ENCODE results near the gene FAM13B.

Gene FAM13B

GRCh38 chr5:137916923-137917322, 116.0 kb downstream of the FAM13B start:
- Histone ChIP-seq H3K27me3 (ENCODE audit: control insufficient read depth, insufficient read depth, low read length, poor library complexity, severe bottlenecking) (no peaks in the 10 kb centered on the region), H3K36me3 (ENCODE audit: control insufficient read depth, insufficient read depth, low read length) (no peaks in the 10 kb centered on the region), H3K4me3 (ENCODE audit: insufficient read depth, low read depth, low read length) (no peak overlapping the region), H3K9me3 (ENCODE audit: control insufficient read depth, low read length) (no peaks in the 10 kb centered on the region), H3K4me1 (ENCODE audit: control insufficient read depth, insufficient read depth, low read length) (no peaks in the 10 kb centered on the region), H3K27ac (ENCODE audit: insufficient read depth, low read depth, low read length, poor library complexity, severe bottlenecking) (no peak overlapping the region)
- WGBS, 2 experiments: 38 to 50% methylated on average over 1 of the region's 1 CpG

- H3K4me1 ChIP-seq (ENCODE audit: control insufficient read depth, insufficient read depth, low read length): no peaks in the 10 kb centered on the region
- H3K27ac ChIP-seq (ENCODE audit: insufficient read depth, low read depth, low read length, poor library complexity, severe bottlenecking): no peak overlapping the region
- H3K36me3 ChIP-seq (ENCODE audit: control insufficient read depth, insufficient read depth, low read length): no peaks in the 10 kb centered on the region
- H3K4me3 ChIP-seq (ENCODE audit: insufficient read depth, low read depth, low read length): no peak overlapping the region
- 96 to 100% methylated on average over 1 of the region's 2 CpGs for WGBS, 2 experiments
- H3K9me3 ChIP-seq (ENCODE audit: control insufficient read depth, low read length): no peaks in the 10 kb centered on the region
- no peaks in the 10 kb centered on the region for H3K27me3 ChIP-seq (ENCODE audit: control insufficient read depth, insufficient read depth, low read length, poor library complexity, severe bottlenecking)
Measured at GRCh38 chr5:137914758-137915157, 118.1 kb downstream of the FAM13B start.

GRCh38 chr5:137902408-137903133, 130.3 kb downstream of the FAM13B start:
- 95 to 100% methylated on average over 1 of the region's 1 CpG for WGBS, 2 experiments
- no peaks in the 10 kb centered on the region for H3K36me3 ChIP-seq (ENCODE audit: control insufficient read depth, insufficient read depth, low read length)
- no peaks in the 10 kb centered on the region for H3K4me1 ChIP-seq (ENCODE audit: control insufficient read depth, insufficient read depth, low read length)
- no peaks in the 10 kb centered on the region for H3K9me3 ChIP-seq (ENCODE audit: control insufficient read depth, low read length)
- H3K4me3 ChIP-seq (ENCODE audit: insufficient read depth, low read depth, low read length): no peak overlapping the region
- no peaks in the 10 kb centered on the region for H3K27me3 ChIP-seq (ENCODE audit: control insufficient read depth, insufficient read depth, low read length, poor library complexity, severe bottlenecking)
- H3K27ac ChIP-seq (ENCODE audit: insufficient read depth, low read depth, low read length, poor library complexity, severe bottlenecking): no peak overlapping the region

- no peaks in the 10 kb centered on the region for H3K9me3 ChIP-seq (ENCODE audit: control insufficient read depth, low read length)
- H3K27ac ChIP-seq (ENCODE audit: insufficient read depth, low read depth, low read length, poor library complexity, severe bottlenecking): no peak overlapping the region
- no peaks in the 10 kb centered on the region for H3K36me3 ChIP-seq (ENCODE audit: control insufficient read depth, insufficient read depth, low read length)
- H3K4me1 ChIP-seq (ENCODE audit: control insufficient read depth, insufficient read depth, low read length): no peaks in the 10 kb centered on the region
- no peak overlapping the region for H3K4me3 ChIP-seq (ENCODE audit: insufficient read depth, low read depth, low read length)
- H3K27me3 ChIP-seq (ENCODE audit: control insufficient read depth, insufficient read depth, low read length, poor library complexity, severe bottlenecking): no peaks in the 10 kb centered on the region
- 90 to 95% methylated on average over 5 of the region's 5 CpGs for WGBS, 2 experiments
Measured at GRCh38 chr5:137901011-137901817, 131.7 kb downstream of the FAM13B start.

GRCh38 chr5:137899493-137899892, 133.4 kb downstream of the FAM13B start:
- WGBS, 2 experiments: 92 to 100% methylated on average over 1 to 3 of the region's 3 CpGs
- H3K27ac ChIP-seq (ENCODE audit: insufficient read depth, low read depth, low read length, poor library complexity, severe bottlenecking): no peak overlapping the region
- no peak overlapping the region for H3K4me3 ChIP-seq (ENCODE audit: insufficient read depth, low read depth, low read length)
- H3K36me3 ChIP-seq (ENCODE audit: control insufficient read depth, insufficient read depth, low read length): no peaks in the 10 kb centered on the region
- no peaks in the 10 kb centered on the region for H3K4me1 ChIP-seq (ENCODE audit: control insufficient read depth, insufficient read depth, low read length)
- no peaks in the 10 kb centered on the region for H3K9me3 ChIP-seq (ENCODE audit: control insufficient read depth, low read length)
- no peaks in the 10 kb centered on the region for H3K27me3 ChIP-seq (ENCODE audit: control insufficient read depth, insufficient read depth, low read length, poor library complexity, severe bottlenecking)

- Histone ChIP-seq H3K27me3 (ENCODE audit: control insufficient read depth, insufficient read depth, low read length, poor library complexity, severe bottlenecking) (no peaks in the 10 kb centered on the region), H3K4me3 (ENCODE audit: insufficient read depth, low read depth, low read length) (no peak overlapping the region), H3K36me3 (ENCODE audit: control insufficient read depth, insufficient read depth, low read length) (no peaks in the 10 kb centered on the region), H3K27ac (ENCODE audit: insufficient read depth, low read depth, low read length, poor library complexity, severe bottlenecking) (no peak overlapping the region), H3K9me3 (ENCODE audit: control insufficient read depth, low read length) (no peaks in the 10 kb centered on the region), H3K4me1 (ENCODE audit: control insufficient read depth, insufficient read depth, low read length) (no peaks in the 10 kb centered on the region)
- WGBS, 2 experiments: 91 to 98% methylated on average over 3 of the region's 3 CpGs
Measured at GRCh38 chr5:137896560-137896959, 136.3 kb downstream of the FAM13B start.

- H3K4me1 ChIP-seq (ENCODE audit: control insufficient read depth, insufficient read depth, low read length): no peaks in the 10 kb centered on the region
- no peaks in the 10 kb centered on the region for H3K9me3 ChIP-seq (ENCODE audit: control insufficient read depth, low read length)
- H3K4me3 ChIP-seq (ENCODE audit: insufficient read depth, low read depth, low read length): no peak overlapping the region
- H3K27me3 ChIP-seq (ENCODE audit: control insufficient read depth, insufficient read depth, low read length, poor library complexity, severe bottlenecking): no peaks in the 10 kb centered on the region
- H3K27ac ChIP-seq (ENCODE audit: insufficient read depth, low read depth, low read length, poor library complexity, severe bottlenecking): no peak overlapping the region
- H3K36me3 ChIP-seq (ENCODE audit: control insufficient read depth, insufficient read depth, low read length): no peaks in the 10 kb centered on the region
Measured at GRCh38 chr5:137894586-137894985, 138.3 kb downstream of the FAM13B start.

- Histone ChIP-seq H3K9me3 (ENCODE audit: control insufficient read depth, low read length) (no peaks in the 10 kb centered on the region), H3K4me3 (ENCODE audit: insufficient read depth, low read depth, low read length) (no peak overlapping the region), H3K27ac (ENCODE audit: insufficient read depth, low read depth, low read length, poor library complexity, severe bottlenecking) (no peak overlapping the region), H3K27me3 (ENCODE audit: control insufficient read depth, insufficient read depth, low read length, poor library complexity, severe bottlenecking) (no peaks in the 10 kb centered on the region), H3K4me1 (ENCODE audit: control insufficient read depth, insufficient read depth, low read length) (peaks cover 10% of the 10 kb centered on the region), H3K36me3 (ENCODE audit: control insufficient read depth, insufficient read depth, low read length) (no peaks in the 10 kb centered on the region)
- 89 to 91% methylated on average over 3 of the region's 3 CpGs for WGBS, 2 experiments
Measured at GRCh38 chr5:137891849-137892248, 141.0 kb downstream of the FAM13B start.

GRCh38 chr5:137890845-137891244, 142.0 kb downstream of the FAM13B start:
- Histone ChIP-seq H3K27me3 (ENCODE audit: control insufficient read depth, insufficient read depth, low read length, poor library complexity, severe bottlenecking) (no peaks in the 10 kb centered on the region), H3K4me3 (ENCODE audit: insufficient read depth, low read depth, low read length) (no peak overlapping the region), H3K9me3 (ENCODE audit: control insufficient read depth, low read length) (no peaks in the 10 kb centered on the region), H3K4me1 (ENCODE audit: control insufficient read depth, insufficient read depth, low read length) (peaks cover 10% of the 10 kb centered on the region), H3K36me3 (ENCODE audit: control insufficient read depth, insufficient read depth, low read length) (no peaks in the 10 kb centered on the region), H3K27ac (ENCODE audit: insufficient read depth, low read depth, low read length, poor library complexity, severe bottlenecking) (no peak overlapping the region)
- 89% methylated on average over 1 of the region's 1 CpG for WGBS, 2 experiments

- no peaks in the 10 kb centered on the region for H3K27me3 ChIP-seq (ENCODE audit: control insufficient read depth, insufficient read depth, low read length, poor library complexity, severe bottlenecking)
- H3K9me3 ChIP-seq (ENCODE audit: control insufficient read depth, low read length): no peaks in the 10 kb centered on the region
- peak within 1 kb of the TSS; percentile 26 for H3K4me3 ChIP-seq (ENCODE audit: insufficient read depth, low read depth, low read length)
- H3K4me1 ChIP-seq (ENCODE audit: control insufficient read depth, insufficient read depth, low read length): peaks cover 10% of the 10 kb centered on the region
- H3K27ac ChIP-seq (ENCODE audit: insufficient read depth, low read depth, low read length, poor library complexity, severe bottlenecking): peak within 1 kb of the TSS; percentile 77
- H3K36me3 ChIP-seq (ENCODE audit: control insufficient read depth, insufficient read depth, low read length): no peaks in the 10 kb centered on the region
- WGBS, 2 experiments: 51 to 54% methylated on average over 59 of the region's 59 CpGs
Measured at GRCh38 chr5:137888863-137889759, 143.8 kb downstream of the FAM13B start, which contains the start of gene PKD2L2. PKD2L2 (plus strand) TSS chr5:137889457; CDS start chr5:137889492, 35 bp downstream.

Measured in ectodermal cell (in vitro differentiated cells).